GM21786 (cell line): ENCODE results near the gene SCARB1.

Experiments used
- ATAC-seq: cut with Tn5 transposase; IDR thresholded peaks from one replicate; pipeline ENCODE4 v1.9.1; 2021; ENCODE audit not compliant: unreplicated experiment

The SCARB1 gene

GRCh38 chr12:124800506-124800905, 63.2 kb downstream of the SCARB1 start:
- ATAC-seq, result no peak

- ATAC-seq, result no peak
Observed at GRCh38 chr12:124797321-124797720, 66.3 kb downstream of the SCARB1 start.

- ATAC-seq, result no peak
Observed at GRCh38 chr12:124796303-124796960, 67.2 kb downstream of the SCARB1 start.

- peak; percentile 80 for ATAC-seq
Observed at GRCh38 chr12:124795081-124795948, 68.3 kb downstream of the SCARB1 start.

- no peak for ATAC-seq
Observed at GRCh38 chr12:124792961-124793441, 70.7 kb downstream of the SCARB1 start.

- no peak for ATAC-seq
Observed at GRCh38 chr12:124792156-124792555, 71.5 kb downstream of the SCARB1 start.

GRCh38 chr12:124790650-124791400, 72.8 kb downstream of the SCARB1 start:
- no peak for ATAC-seq

GRCh38 chr12:124788936-124789555, 74.6 kb downstream of the SCARB1 start:
- ATAC-seq, result no peak

- ATAC-seq, result no peak
Observed at GRCh38 chr12:124786061-124786964, 77.4 kb downstream of the SCARB1 start.

- no peak for ATAC-seq
Observed at GRCh38 chr12:124784871-124785572, 78.6 kb downstream of the SCARB1 start.

GRCh38 chr12:124783087-124783486, 80.6 kb downstream of the SCARB1 start:
- no peak for ATAC-seq

GRCh38 chr12:124782132-124782531, 81.5 kb downstream of the SCARB1 start:
- ATAC-seq, result no peak

- ATAC-seq, result no peak
Observed at GRCh38 chr12:124780752-124781685, 82.6 kb downstream of the SCARB1 start.

GRCh38 chr12:124780336-124780735, 83.3 kb downstream of the SCARB1 start:
- no peak for ATAC-seq

GRCh38 chr12:124779161-124780141, 84.2 kb downstream of the SCARB1 start:
- ATAC-seq, result peak; percentile 57

- no peak for ATAC-seq
Observed at GRCh38 chr12:124778411-124778810, 85.3 kb downstream of the SCARB1 start.
